ENCODE data around the gene SLC30A2. TPM values are rescaled to one million over a fixed set of nuclear protein-coding genes. Genes with fewer than 3 reads are reported as not detected.

The SLC30A2 gene
- total and polyA plus RNA-seq, 9 of the 15 experiments (the other 6 are each of a cell fraction or from before 2014, with no cell fraction given): 0.01 to 0.18 (median 0.06) TPM; not detected in 3

DNA sequence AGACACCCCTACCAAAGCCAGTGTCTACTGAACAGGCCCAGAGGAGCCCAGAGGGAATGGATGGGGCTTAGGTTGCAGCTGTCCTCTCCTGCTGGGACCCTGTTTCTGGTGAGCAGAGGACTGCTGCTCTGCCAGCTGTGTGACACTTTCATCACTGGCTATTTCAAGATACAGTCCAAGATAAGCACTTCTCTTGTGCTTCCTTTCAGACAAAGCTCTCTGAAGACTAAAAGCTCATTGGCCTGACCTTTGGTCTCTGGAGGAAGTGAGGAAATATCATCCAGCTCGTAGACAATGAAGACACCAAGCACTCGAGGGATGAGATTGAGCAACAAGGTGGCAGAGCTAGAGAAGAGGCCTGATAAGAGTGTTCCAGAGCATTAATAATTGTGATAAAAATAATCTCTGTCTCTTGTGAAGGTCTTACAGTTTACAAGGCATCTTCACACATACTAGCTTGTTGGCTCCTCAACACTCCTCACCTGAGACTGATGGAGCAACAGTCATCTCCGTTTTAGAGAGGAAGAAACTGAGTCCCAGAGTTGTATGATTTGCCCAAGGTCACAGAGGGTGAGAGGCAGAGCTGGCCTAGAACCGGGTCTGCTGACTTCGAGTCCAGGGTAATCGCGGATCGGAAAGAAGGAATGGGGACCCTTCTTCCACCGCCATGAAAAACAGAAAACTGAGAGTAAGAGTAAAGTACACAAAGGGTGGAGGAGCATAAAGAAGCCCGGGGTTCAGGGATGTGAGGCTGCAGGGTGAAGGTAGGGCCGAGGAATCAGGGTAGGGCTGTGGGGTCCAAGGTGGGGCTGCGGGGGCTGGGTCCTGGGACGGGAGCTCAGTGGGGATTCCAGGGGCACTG, 48.7 kb downstream of the SLC30A2 start (continued):
- TF ChIP-seq, protein P1, sequence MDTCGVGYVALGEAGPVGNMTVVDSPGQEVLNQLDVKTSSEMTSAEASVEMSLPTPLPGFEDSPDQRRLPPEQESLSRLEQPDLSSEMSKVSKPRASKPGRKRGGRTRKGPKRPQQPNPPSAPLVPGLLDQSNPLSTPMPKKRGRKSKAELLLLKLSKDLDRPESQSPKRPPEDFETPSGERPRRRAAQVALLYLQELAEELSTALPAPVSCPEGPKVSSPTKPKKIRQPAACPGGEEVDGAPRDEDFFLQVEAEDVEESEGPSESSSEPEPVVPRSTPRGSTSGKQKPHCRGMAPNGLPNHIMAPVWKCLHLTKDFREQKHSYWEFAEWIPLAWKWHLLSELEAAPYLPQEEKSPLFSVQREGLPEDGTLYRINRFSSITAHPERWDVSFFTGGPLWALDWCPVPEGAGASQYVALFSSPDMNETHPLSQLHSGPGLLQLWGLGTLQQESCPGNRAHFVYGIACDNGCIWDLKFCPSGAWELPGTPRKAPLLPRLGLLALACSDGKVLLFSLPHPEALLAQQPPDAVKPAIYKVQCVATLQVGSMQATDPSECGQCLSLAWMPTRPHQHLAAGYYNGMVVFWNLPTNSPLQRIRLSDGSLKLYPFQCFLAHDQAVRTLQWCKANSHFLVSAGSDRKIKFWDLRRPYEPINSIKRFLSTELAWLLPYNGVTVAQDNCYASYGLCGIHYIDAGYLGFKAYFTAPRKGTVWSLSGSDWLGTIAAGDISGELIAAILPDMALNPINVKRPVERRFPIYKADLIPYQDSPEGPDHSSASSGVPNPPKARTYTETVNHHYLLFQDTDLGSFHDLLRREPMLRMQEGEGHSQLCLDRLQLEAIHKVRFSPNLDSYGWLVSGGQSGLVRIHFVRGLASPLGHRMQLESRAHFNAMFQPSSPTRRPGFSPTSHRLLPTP (IDR thresholded peaks at IDR 0.05; ENCODE audit: borderline replicate concordance, extremely low read depth, insufficient read length): no peak
- TF ChIP-seq, protein P2, sequence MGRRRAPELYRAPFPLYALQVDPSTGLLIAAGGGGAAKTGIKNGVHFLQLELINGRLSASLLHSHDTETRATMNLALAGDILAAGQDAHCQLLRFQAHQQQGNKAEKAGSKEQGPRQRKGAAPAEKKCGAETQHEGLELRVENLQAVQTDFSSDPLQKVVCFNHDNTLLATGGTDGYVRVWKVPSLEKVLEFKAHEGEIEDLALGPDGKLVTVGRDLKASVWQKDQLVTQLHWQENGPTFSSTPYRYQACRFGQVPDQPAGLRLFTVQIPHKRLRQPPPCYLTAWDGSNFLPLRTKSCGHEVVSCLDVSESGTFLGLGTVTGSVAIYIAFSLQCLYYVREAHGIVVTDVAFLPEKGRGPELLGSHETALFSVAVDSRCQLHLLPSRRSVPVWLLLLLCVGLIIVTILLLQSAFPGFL (CRISPR knock-in tag; IDR thresholded peaks at IDR 0.05): 0 out of 2 replicates have a peak, but pooled peaks have one; percentile 32
- TF ChIP-seq CBFA2T3 (IDR thresholded peaks at IDR 0.05): peak; percentile 55; the same call in 1 of the 2 replicates
- TF ChIP-seq CTBP1 (IDR thresholded peaks at IDR 0.05; ENCODE audit: borderline replicate concordance): peak; percentile 76; the same call in 1 of the 2 replicates
- TF ChIP-seq CSDE1 (IDR thresholded peaks at IDR 0.05): no peak
- 0 out of 2 replicates have a peak, but pooled peaks have one; percentile 4 for TF ChIP-seq ZNF133 (CRISPR knock-in tag; IDR thresholded peaks at IDR 0.05)
- TF ChIP-seq GABPB1 (CRISPR knock-in tag; IDR thresholded peaks at IDR 0.05): no peak
- peak; percentile 39; the same call in 1 of the 2 replicates for TF ChIP-seq ZBTB7A (IDR thresholded peaks at IDR 0.05; ENCODE audit: borderline replicate concordance, control insufficient read depth, low read depth, low read length)
- peak; percentile 52 for TF ChIP-seq POLR2B (IDR thresholded peaks at IDR 0.05; ENCODE audit: low read depth, partially characterized antibody)
- TF ChIP-seq ZBTB17 (CRISPR knock-in tag; IDR thresholded peaks at IDR 0.05): peak; percentile 85; the same call in 1 of the 2 replicates
- peak; percentile 80 for TF ChIP-seq GTF2E2 (tag; IDR thresholded peaks at IDR 0.05)
- TF ChIP-seq, protein P3, sequence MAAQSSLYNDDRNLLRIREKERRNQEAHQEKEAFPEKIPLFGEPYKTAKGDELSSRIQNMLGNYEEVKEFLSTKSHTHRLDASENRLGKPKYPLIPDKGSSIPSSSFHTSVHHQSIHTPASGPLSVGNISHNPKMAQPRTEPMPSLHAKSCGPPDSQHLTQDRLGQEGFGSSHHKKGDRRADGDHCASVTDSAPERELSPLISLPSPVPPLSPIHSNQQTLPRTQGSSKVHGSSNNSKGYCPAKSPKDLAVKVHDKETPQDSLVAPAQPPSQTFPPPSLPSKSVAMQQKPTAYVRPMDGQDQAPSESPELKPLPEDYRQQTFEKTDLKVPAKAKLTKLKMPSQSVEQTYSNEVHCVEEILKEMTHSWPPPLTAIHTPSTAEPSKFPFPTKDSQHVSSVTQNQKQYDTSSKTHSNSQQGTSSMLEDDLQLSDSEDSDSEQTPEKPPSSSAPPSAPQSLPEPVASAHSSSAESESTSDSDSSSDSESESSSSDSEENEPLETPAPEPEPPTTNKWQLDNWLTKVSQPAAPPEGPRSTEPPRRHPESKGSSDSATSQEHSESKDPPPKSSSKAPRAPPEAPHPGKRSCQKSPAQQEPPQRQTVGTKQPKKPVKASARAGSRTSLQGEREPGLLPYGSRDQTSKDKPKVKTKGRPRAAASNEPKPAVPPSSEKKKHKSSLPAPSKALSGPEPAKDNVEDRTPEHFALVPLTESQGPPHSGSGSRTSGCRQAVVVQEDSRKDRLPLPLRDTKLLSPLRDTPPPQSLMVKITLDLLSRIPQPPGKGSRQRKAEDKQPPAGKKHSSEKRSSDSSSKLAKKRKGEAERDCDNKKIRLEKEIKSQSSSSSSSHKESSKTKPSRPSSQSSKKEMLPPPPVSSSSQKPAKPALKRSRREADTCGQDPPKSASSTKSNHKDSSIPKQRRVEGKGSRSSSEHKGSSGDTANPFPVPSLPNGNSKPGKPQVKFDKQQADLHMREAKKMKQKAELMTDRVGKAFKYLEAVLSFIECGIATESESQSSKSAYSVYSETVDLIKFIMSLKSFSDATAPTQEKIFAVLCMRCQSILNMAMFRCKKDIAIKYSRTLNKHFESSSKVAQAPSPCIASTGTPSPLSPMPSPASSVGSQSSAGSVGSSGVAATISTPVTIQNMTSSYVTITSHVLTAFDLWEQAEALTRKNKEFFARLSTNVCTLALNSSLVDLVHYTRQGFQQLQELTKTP (IDR thresholded peaks at IDR 0.05; ENCODE audit: low read depth in 1 of 2, partially characterized antibody in 2 of 2): peak in 1 of 2 experiments; percentile 24
- peak; percentile 44; the same call in 1 of the 2 replicates for TF ChIP-seq ESRRA (IDR thresholded peaks at IDR 0.05; ENCODE audit: borderline replicate concordance, low read depth)
- peak; percentile 83 for TF ChIP-seq SOX6 (IDR thresholded peaks at IDR 0.05)
- 0 out of 2 replicates have a peak, but pooled peaks have one; percentile 4 for TF ChIP-seq IFI16 (CRISPR knock-in tag; IDR thresholded peaks at IDR 0.05)
- TF ChIP-seq MTA2 (IDR thresholded peaks at IDR 0.05; ENCODE audit: low read depth): no peak
- no peak for TF ChIP-seq MCM3 (IDR thresholded peaks at IDR 0.05)
